KOPT-K1 (cell line): ENCODE results near the gene NEUROG1.

ENCODE experiments used
- H3K27ac ChIP-seq: fragments of 200-600 bp; sonication (generic); 2 replicates; pipeline ENCODE4 v1.5.1; 2016; ENCODE audit warnings: antibody characterized with exemption, mild to moderate bottlenecking, low read depth, low read length; ENCODE audit not compliant: poor library complexity, severe bottlenecking
- H3K36me3 ChIP-seq: fragments of 200-600 bp; sonication (generic); 2 replicates; pipeline ENCODE4 v1.5.1; 2017; ENCODE audit warnings: antibody characterized with exemption, mild to moderate bottlenecking, low read length, moderate library complexity; ENCODE audit not compliant: insufficient read depth
- H3K9me3 ChIP-seq: fragments of 200-600 bp; sonication (generic); 2 replicates; pipeline ENCODE4 v1.5.1; 2017; ENCODE audit warnings: antibody characterized with exemption, low read length, mild to moderate bottlenecking; ENCODE audit not compliant: insufficient read depth, poor library complexity, severe bottlenecking

Gene NEUROG1

DNA sequence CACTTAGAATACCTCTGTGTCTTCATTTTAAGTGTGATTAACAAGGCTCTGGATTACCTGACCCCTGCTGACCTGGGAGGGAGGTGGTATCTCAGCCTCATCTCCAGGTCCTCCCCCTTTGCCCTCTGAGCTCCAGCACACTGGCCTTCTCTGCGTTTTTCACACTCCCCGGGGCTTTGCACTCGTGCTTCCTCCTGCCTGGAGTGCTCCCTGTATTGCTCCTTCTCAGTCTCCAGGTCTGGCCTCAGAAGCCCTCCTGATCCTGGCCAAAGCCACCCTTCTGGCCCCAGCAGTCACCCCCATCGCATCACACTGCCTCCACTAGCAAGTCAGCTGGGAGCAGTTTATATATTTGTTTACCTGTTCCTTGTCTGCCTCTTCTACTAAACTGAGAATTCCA lies 13.6 kb upstream of the NEUROG1 start:
- Histone ChIP-seq H3K36me3 (no peaks in the 10 kb centered on the region), H3K27ac (no peak overlapping the region), H3K9me3 (no peaks in the 10 kb centered on the region)

DNA sequence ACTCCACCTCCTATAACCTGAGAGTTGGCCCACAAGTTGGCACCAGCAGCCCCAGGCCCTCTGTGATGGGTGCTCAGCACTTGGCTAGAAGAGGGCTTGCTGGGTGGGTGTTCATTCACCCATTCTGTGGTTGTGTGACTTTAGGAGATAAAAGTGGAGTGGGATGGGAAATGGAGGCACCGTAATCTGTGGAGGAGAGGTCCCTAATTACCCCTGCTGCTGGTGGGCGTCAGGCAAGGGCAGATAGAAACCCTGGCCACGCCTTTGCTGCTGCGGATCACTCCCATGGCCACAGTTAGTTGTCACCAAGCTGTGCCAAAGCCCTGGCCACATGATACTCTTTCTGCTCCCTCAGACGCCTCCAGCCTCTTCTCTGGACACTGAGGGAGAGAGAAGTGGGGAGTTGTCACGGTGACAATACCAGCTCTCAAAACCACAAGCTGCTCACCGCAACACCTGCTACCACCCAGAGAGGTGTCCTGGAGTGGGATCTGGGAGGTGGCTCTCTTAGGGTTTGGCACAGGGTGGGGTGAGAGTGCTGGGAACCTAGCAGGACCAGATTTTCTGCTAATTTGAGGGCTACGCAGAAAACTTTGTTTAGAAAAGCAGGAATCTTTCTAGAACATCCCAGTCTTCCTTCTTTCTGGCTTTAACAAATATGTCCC lies 12.0 kb upstream of the NEUROG1 start:
- Histone ChIP-seq H3K9me3 (no peaks in the 10 kb centered on the region), H3K27ac (no peak overlapping the region), H3K36me3 (no peaks in the 10 kb centered on the region)

- Histone ChIP-seq H3K9me3 (no peaks in the 10 kb centered on the region), H3K36me3 (no peaks in the 10 kb centered on the region), H3K27ac (no peak overlapping the region)
Measured at GRCh38 chr5:135546912-135547311, 11.1 kb upstream of the NEUROG1 start.

DNA sequence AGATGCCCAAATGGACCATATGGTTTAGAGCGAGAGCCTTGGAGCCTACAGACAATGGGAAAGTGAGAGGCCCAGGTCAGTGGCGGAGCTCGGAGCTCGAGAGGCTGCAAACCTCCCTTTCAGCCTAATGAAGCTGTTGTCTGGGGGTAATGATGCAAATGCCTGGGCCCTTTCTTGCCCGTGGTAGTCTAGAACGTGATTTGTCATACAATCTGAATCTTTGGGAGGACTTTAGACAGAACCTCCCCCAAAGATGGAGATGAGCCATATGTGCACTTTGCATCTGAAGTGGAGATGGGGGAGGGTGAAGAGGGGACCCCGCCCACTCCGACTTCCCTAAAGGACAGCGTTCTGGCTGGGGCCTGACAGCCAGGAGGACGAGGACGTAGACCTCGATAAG lies 10.3 kb upstream of the NEUROG1 start:
- Histone ChIP-seq H3K36me3 (no peaks in the 10 kb centered on the region), H3K9me3 (no peaks in the 10 kb centered on the region), H3K27ac (no peak overlapping the region)

DNA sequence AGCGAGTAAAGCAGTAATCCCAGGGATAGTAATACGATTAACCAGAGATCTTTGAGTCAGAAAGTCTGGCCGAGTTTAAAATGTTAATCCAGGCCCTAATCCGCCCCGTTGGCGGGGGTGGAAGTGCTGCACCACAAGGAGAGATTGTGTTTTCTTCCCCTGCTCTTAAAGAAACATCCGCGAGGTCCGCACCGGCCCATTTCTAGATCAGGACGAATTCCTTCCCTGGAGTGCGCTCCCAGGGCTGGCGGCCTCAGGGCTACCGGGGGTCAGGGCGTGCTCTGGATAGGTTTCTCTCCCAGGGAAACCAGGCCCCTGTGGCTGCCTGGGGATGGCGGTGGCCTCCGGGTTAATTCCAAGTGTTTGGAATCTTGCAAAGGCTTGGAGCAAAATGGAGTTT lies 9.3 kb upstream of the NEUROG1 start:
- no peaks in the 10 kb centered on the region for H3K9me3 ChIP-seq
- no peak overlapping the region for H3K27ac ChIP-seq
- no peaks in the 10 kb centered on the region for H3K36me3 ChIP-seq

- H3K36me3 ChIP-seq, result no peaks in the 10 kb centered on the region
Measured at GRCh38 chr5:135543485-135544304, 7.9 kb upstream of the NEUROG1 start.

GRCh38 chr5:135543001-135543484 lies 7.3 kb upstream of the NEUROG1 start:
- H3K36me3 ChIP-seq, result no peaks in the 10 kb centered on the region
- H3K27ac ChIP-seq, result no peak overlapping the region
- no peaks in the 10 kb centered on the region for H3K9me3 ChIP-seq

More at GRCh38 chr5:135543485-135544304, 7.9 kb upstream of the NEUROG1 start:
- Histone ChIP-seq H3K9me3 (no peaks in the 10 kb centered on the region), H3K27ac (no peak overlapping the region)

- Histone ChIP-seq H3K36me3 (no peaks in the 10 kb centered on the region), H3K27ac (no peak overlapping the region), H3K9me3 (no peaks in the 10 kb centered on the region)
Measured at GRCh38 chr5:135541807-135542502, 6.2 kb upstream of the NEUROG1 start.

- no peak overlapping the region for H3K27ac ChIP-seq
- no peaks in the 10 kb centered on the region for H3K36me3 ChIP-seq
- H3K9me3 ChIP-seq, result no peaks in the 10 kb centered on the region
Measured at GRCh38 chr5:135539430-135540005, 3.8 kb upstream of the NEUROG1 start.

- H3K27ac ChIP-seq, result no peak overlapping the region
- H3K36me3 ChIP-seq, result no peaks in the 10 kb centered on the region
- H3K9me3 ChIP-seq, result no peaks in the 10 kb centered on the region
Measured at GRCh38 chr5:135538261-135538660, 2.5 kb upstream of the NEUROG1 start.

- Histone ChIP-seq H3K36me3 (no peaks in the 10 kb centered on the region), H3K27ac (no peak overlapping the region), H3K9me3 (no peaks in the 10 kb centered on the region)
Measured at GRCh38 chr5:135537745-135538144, 2.0 kb upstream of the NEUROG1 start.

GRCh38 chr5:135537271-135537670 lies 1.5 kb upstream of the NEUROG1 start:
- no peaks in the 10 kb centered on the region for H3K9me3 ChIP-seq
- H3K36me3 ChIP-seq, result no peaks in the 10 kb centered on the region
- no peak overlapping the region for H3K27ac ChIP-seq

DNA sequence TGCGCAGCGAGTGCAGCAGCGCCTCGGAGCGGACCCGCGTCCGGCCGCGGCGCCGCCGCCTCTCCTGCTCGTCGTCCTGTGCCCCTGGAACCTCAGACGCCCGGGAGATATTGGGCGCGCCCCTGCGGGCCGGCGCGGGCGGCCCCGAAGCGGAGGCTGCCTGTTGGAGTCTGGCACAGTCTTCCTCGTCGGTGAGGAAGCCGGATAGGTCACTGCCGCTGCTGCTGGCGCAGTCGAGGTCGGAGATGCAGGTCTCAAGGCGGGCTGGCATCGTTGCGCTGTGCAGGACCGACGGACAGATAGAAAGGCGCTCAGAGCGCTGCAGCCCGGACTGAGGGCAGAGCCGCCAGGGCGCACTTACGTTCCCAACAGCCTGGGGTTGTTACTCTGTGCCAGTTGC lies 344 bp downstream of the NEUROG1 start:
- no peak overlapping the region for H3K27ac ChIP-seq
- no peaks in the 10 kb centered on the region for H3K9me3 ChIP-seq
- no peaks in the 10 kb centered on the region for H3K36me3 ChIP-seq

- H3K27ac ChIP-seq, result no peak overlapping the region
- no peaks in the 10 kb centered on the region for H3K36me3 ChIP-seq
- H3K9me3 ChIP-seq, result no peaks in the 10 kb centered on the region
Measured at GRCh38 chr5:135534609-135535419, 950 bp downstream of the NEUROG1 start.
